Hematopoietic multipotent progenitor cell (in vitro differentiated cells): ENCODE results near the gene PLD1. TPM values are rescaled to one million over a fixed set of nuclear protein-coding genes. Genes with fewer than 3 reads are reported as not detected.

ENCODE experiments used
- DNase-seq, 3 donors: peaks; one replicate each; pipeline ENCODE4 v3.0.0-alpha.2; 2011 to 2015; ENCODE audit warnings: low read depth in 2 of 3, low spot score in 2 of 3
- total RNA-seq: library from RNA; depleted of rRNA; stranded (reverse); fragments of >200 nt; gene quantifications from one replicate; pipeline ENCODE4 v1.2.3, GENCODE V29; 2012

PLD1 gene
- total RNA-seq, 1 donor: 4.8 TPM

- no peak for DNase-seq
These were observed 129.4 kb downstream of the PLD1 start for GRCh38 chr3:171680726-171681411.

- DNase-seq: no peak
These were observed 131.3 kb downstream of the PLD1 start for GRCh38 chr3:171678971-171679492.

- no peak for DNase-seq
These were observed 132.6 kb downstream of the PLD1 start for GRCh38 chr3:171677706-171678105.

- peak in 2 of 3 donors; percentile 29 to 85 for DNase-seq
These were observed 133.6 kb downstream of the PLD1 start for GRCh38 chr3:171676601-171677175.

- no peak for DNase-seq
These were observed 136.3 kb downstream of the PLD1 start for GRCh38 chr3:171673951-171674350.

GRCh38 chr3:171672538-171672937 lies 137.7 kb downstream of the PLD1 start:
- DNase-seq: no peak

- DNase-seq: no peak
These were observed 138.2 kb downstream of the PLD1 start for GRCh38 chr3:171672124-171672523.

- no peak for DNase-seq
These were observed 138.6 kb downstream of the PLD1 start for GRCh38 chr3:171671709-171672108.

GRCh38 chr3:171666516-171666915 lies 143.8 kb downstream of the PLD1 start:
- DNase-seq: no peak

GRCh38 chr3:171663805-171664204 lies 146.5 kb downstream of the PLD1 start:
- DNase-seq: no peak

- no peak for DNase-seq
These were observed 148.8 kb downstream of the PLD1 start for GRCh38 chr3:171661484-171661883.

GRCh38 chr3:171660188-171660587 lies 150.1 kb downstream of the PLD1 start:
- peak in 1 of 3 donors; percentile 47 for DNase-seq

GRCh38 chr3:171658841-171659240 lies 151.4 kb downstream of the PLD1 start:
- no peak for DNase-seq

- DNase-seq: no peak
These were observed 155.5 kb downstream of the PLD1 start for GRCh38 chr3:171654809-171655208.

- no peak for DNase-seq
These were observed 156.0 kb downstream of the PLD1 start for GRCh38 chr3:171654326-171654725.

GRCh38 chr3:171653701-171654100 lies 156.6 kb downstream of the PLD1 start:
- DNase-seq: no peak

GRCh38 chr3:171652932-171653331 lies 157.4 kb downstream of the PLD1 start:
- no peak for DNase-seq

GRCh38 chr3:171649911-171650592 lies 160.2 kb downstream of the PLD1 start:
- DNase-seq: no peak

GRCh38 chr3:171649267-171649666 lies 161.0 kb downstream of the PLD1 start:
- no peak for DNase-seq

- DNase-seq: peak in 1 of 3 donors; percentile 38
These were observed 162.2 kb downstream of the PLD1 start for GRCh38 chr3:171648069-171648468.

GRCh38 chr3:171646357-171647133 lies 163.7 kb downstream of the PLD1 start:
- peak in 2 of 3 donors; percentile 27 to 67 for DNase-seq
